Measurements from ENCODE around the gene TNIP2.

The TNIP2 gene

GRCh38 chr4:2745981-2746806 is 9.9 kb downstream of the TNIP2 start:
- H3K4me3 ChIP-seq (ENCODE audit: low read depth, low read length) = peak overlapping the region; percentile 45
- peak; percentile 92 for DNase-seq (ENCODE audit: low read depth)

GRCh38 chr4:2745516-2745915 is 10.6 kb downstream of the TNIP2 start:
- no peak for DNase-seq (ENCODE audit: low read depth)
- H3K4me3 ChIP-seq (ENCODE audit: low read depth, low read length) = peak overlapping the region; percentile 23; the same call in 1 of the 2 replicates
- no peak for TF ChIP-seq CTCF (IDR thresholded peaks at IDR 0.05; ENCODE audit: low read depth, low read length, missing control alignments)

More at GRCh38 chr4:2745981-2746806, 9.9 kb downstream of the TNIP2 start:
- no peak for TF ChIP-seq CTCF (IDR thresholded peaks at IDR 0.05; ENCODE audit: low read depth, low read length, missing control alignments)

GRCh38 chr4:2744576-2745270 is 11.4 kb downstream of the TNIP2 start:
- DNase-seq (ENCODE audit: low read depth) = no peak
- TF ChIP-seq CTCF (IDR thresholded peaks at IDR 0.05; ENCODE audit: low read depth, low read length, missing control alignments) = no peak
- H3K4me3 ChIP-seq (ENCODE audit: low read depth, low read length) = no peak overlapping the region

GRCh38 chr4:2743518-2744445 is 12.4 kb downstream of the TNIP2 start:
- no peak for DNase-seq (ENCODE audit: low read depth)
- H3K4me3 ChIP-seq (ENCODE audit: low read depth, low read length) = no peak overlapping the region
- no peak for TF ChIP-seq CTCF (IDR thresholded peaks at IDR 0.05; ENCODE audit: low read depth, low read length, missing control alignments)

GRCh38 chr4:2742823-2743517 is 13.2 kb downstream of the TNIP2 start:
- no peak for DNase-seq (ENCODE audit: low read depth)

More at GRCh38 chr4:2742823-2743517, 13.2 kb downstream of the TNIP2 start:
- H3K4me3 ChIP-seq (ENCODE audit: low read depth, low read length) = no peak overlapping the region
- TF ChIP-seq CTCF (IDR thresholded peaks at IDR 0.05; ENCODE audit: low read depth, low read length, missing control alignments) = no peak
